H1 (cell line): ENCODE data around the gene SEMA3D. TPM values are rescaled to one million over a fixed set of nuclear protein-coding genes. Genes with fewer than 3 reads are reported as not detected.

ENCODE experiments used
- CTCF ChIA-PET: fragments of 300-600 bp; sonication (Branson Sonifier 250); formaldehyde crosslinking; loops from one replicate; lab custom pipeline; 2021; ENCODE audit not compliant: partially characterized antibody; lab: Charles Lee
- POLR2A ChIA-PET: fragments of 300-600 bp; sonication (Branson Sonifier 250); formaldehyde crosslinking; loops from one replicate; lab custom pipeline; 2021; ENCODE audit warnings: inconsistent platforms; ENCODE audit not compliant: partially characterized antibody; lab: Charles Lee
- DNase-seq, 2 experiments: peaks; one replicate each; pipeline versions ENCODE4 v3.0.0 to v3.0.0-alpha.2; 2010 to 2022; ENCODE audit warnings: low spot score in 2 of 2, low read depth in 1 of 2, mixed read lengths in 1 of 2
- FAIRE-seq: peaks from 2 replicates; lab custom pipeline; 2011; peaks lifted over from hg19 to GRCh38; lab: Jason Lieb, UNC
- H2AFZ ChIP-seq: 2 replicates; pipeline ENCODE4 v1.8.1; 2012; ENCODE audit warnings: low read length, inconsistent platforms
- H2AK5ac ChIP-seq: 2 replicates; pipeline ENCODE4 v1.6.1; 2013; ENCODE audit warnings: low read depth, low read length
- H2BK120ac ChIP-seq: replicated peaks from 2 replicates; pipeline ENCODE3; 2013; ENCODE audit warnings: low read depth, low read length, inconsistent platforms
- H2BK12ac ChIP-seq: 2 replicates; pipeline ENCODE4 v1.6.1; 2013; ENCODE audit warnings: low read depth, low read length
- H2BK15ac ChIP-seq: 2 replicates; pipeline ENCODE4 v1.6.1; 2013; ENCODE audit warnings: low read length
- H2BK20ac ChIP-seq: 2 replicates; pipeline ENCODE4 v1.6.1; 2013; ENCODE audit warnings: low read length
- H2BK5ac ChIP-seq: 2 replicates; pipeline ENCODE4 v1.6.1; 2013; ENCODE audit warnings: low read depth, low read length
- H3K14ac ChIP-seq: 2 replicates; pipeline ENCODE4 v1.6.1; 2013; ENCODE audit warnings: inconsistent platforms; ENCODE audit not compliant: insufficient read length
- H3K18ac ChIP-seq: 2 replicates; pipeline ENCODE4 v1.6.1; 2013; ENCODE audit warnings: low read length; ENCODE audit errors: extremely low read depth
- H3K23ac ChIP-seq: 2 replicates; pipeline ENCODE4 v1.6.1; 2013; ENCODE audit warnings: inconsistent platforms; ENCODE audit not compliant: insufficient read length
- H3K23me2 ChIP-seq: 2 replicates; pipeline ENCODE4 v1.6.1; 2013; ENCODE audit warnings: low read depth, low read length
- H3K27ac ChIP-seq: 2 replicates; pipeline ENCODE4 v1.6.1; 2011; ENCODE audit warnings: low read depth, low read length, inconsistent platforms
- H3K27me3 ChIP-seq, 4 experiments: replicated peaks in 1 of 4; 1 replicate in 1 of 4; 2 replicates in 3 of 4; pipeline versions ENCODE4 v1.6.1 to v1.8.1; 2011 to 2013; ENCODE audit warnings: low read length in 3 of 4, mild to moderate bottlenecking in 3 of 4, inconsistent platforms in 2 of 4, mixed read lengths in 2 of 4, moderate library complexity in 1 of 4; ENCODE audit not compliant: control insufficient read depth in 3 of 4, insufficient read depth in 3 of 4; ENCODE audit errors: extremely low read depth in 1 of 4
- H3K36me3 ChIP-seq, 4 experiments: 2 replicates each; pipeline versions ENCODE4 v1.6.1 to v1.8.1; 2011 to 2013; ENCODE audit warnings: mild to moderate bottlenecking in 4 of 4, low read length in 3 of 4, moderate library complexity in 2 of 4, control low read depth in 1 of 4, inconsistent platforms in 1 of 4; ENCODE audit not compliant: insufficient read depth in 4 of 4, control insufficient read depth in 2 of 4
- H3K4ac ChIP-seq: replicated peaks from 2 replicates; pipeline ENCODE3; 2013; ENCODE audit warnings: low read length, low read depth, mixed read lengths, inconsistent platforms; ENCODE audit not compliant: insufficient read length
- H3K4me1 ChIP-seq, 4 experiments: replicated peaks in 1 of 4; 1 replicate in 1 of 4; 2 replicates in 3 of 4; pipeline versions ENCODE4 v1.6.1 to v1.8.1; 2011 to 2013; ENCODE audit warnings: low read length in 3 of 4, inconsistent platforms in 2 of 4, mixed read lengths in 1 of 4; ENCODE audit not compliant: insufficient read depth in 4 of 4, control insufficient read depth in 3 of 4
- H3K4me2 ChIP-seq, 2 experiments: 2 replicates each; pipeline versions ENCODE4 v1.6.1 to v1.8.1; 2011 to 2013; ENCODE audit warnings: low read depth in 2 of 2, low read length in 2 of 2, control low read depth in 1 of 2, inconsistent platforms in 1 of 2, mild to moderate bottlenecking in 1 of 2; ENCODE audit not compliant: insufficient read depth in 1 of 2
- H3K4me3 ChIP-seq, 4 experiments: fragments of 200-600, 300-600 bp in 1 of 4; sonication (generic), shearing (Covaris generic), sonication (Bioruptor Twin) in 1 of 4; 2 replicates each; pipeline versions ENCODE4 v1.5.1 to v1.8.1; 2011 to 2016; ENCODE audit warnings: low read length in 4 of 4, low read depth in 3 of 4, control low read depth in 2 of 4, inconsistent platforms in 2 of 4, mild to moderate bottlenecking in 2 of 4, mixed read lengths in 1 of 4, moderate library complexity in 1 of 4; ENCODE audit not compliant: insufficient read depth in 2 of 4; ENCODE audit errors: extremely low read depth in 1 of 4
- H3K56ac ChIP-seq: replicated peaks from 2 replicates; pipeline ENCODE3; 2013; ENCODE audit warnings: low read depth, mild to moderate bottlenecking, mixed read lengths, low read length, inconsistent platforms; ENCODE audit not compliant: insufficient read length
- H3K79me1 ChIP-seq: 2 replicates; pipeline ENCODE4 v1.6.1; 2013; ENCODE audit warnings: low read depth, low read length, control low read depth
- H3K79me2 ChIP-seq, 2 experiments: 2 replicates each; pipeline versions ENCODE4 v1.6.1 to v1.8.1; 2012 to 2013; ENCODE audit warnings: low read length in 2 of 2, mild to moderate bottlenecking in 2 of 2, inconsistent platforms in 1 of 2; ENCODE audit not compliant: insufficient read depth in 2 of 2, control insufficient read depth in 1 of 2
- H3K9ac ChIP-seq, 4 experiments: replicated peaks in 1 of 4; 1 replicate in 1 of 4; 2 replicates in 3 of 4; pipeline versions ENCODE4 v1.6.1 to v1.8.1; 2011 to 2013; ENCODE audit warnings: low read depth in 3 of 4, low read length in 3 of 4, control low read depth in 2 of 4, mild to moderate bottlenecking in 2 of 4, moderate library complexity in 2 of 4, inconsistent platforms in 1 of 4; ENCODE audit errors: extremely low read depth in 1 of 4
- H3K9me3 ChIP-seq, 2 experiments: 2 replicates each; pipeline versions ENCODE4 v1.6.1 to v1.8.1; 2012 to 2013; ENCODE audit warnings: mild to moderate bottlenecking in 2 of 2, moderate library complexity in 2 of 2, control low read depth in 1 of 2, inconsistent platforms in 1 of 2, low read depth in 1 of 2, low read length in 1 of 2, mixed read lengths in 1 of 2; ENCODE audit not compliant: insufficient read depth in 2 of 2
- H4K20me1 ChIP-seq, 2 experiments: replicated peaks in 1 of 2; 2 replicates each; pipeline versions ENCODE3 to v1.8.1; 2011 to 2013; ENCODE audit warnings: inconsistent platforms in 2 of 2, low read length in 2 of 2, mild to moderate bottlenecking in 1 of 2; ENCODE audit not compliant: insufficient read depth in 2 of 2, control insufficient read depth in 1 of 2
- H4K5ac ChIP-seq: 2 replicates; pipeline ENCODE4 v1.6.1; 2013; ENCODE audit warnings: low read length, low read depth, mixed read lengths, inconsistent platforms; ENCODE audit not compliant: insufficient read length
- H4K8ac ChIP-seq: 2 replicates; pipeline ENCODE4 v1.8.0; 2013; ENCODE audit warnings: mild to moderate bottlenecking, moderate library complexity, low read length, inconsistent platforms; ENCODE audit not compliant: insufficient read depth; ENCODE audit errors: extremely low read depth
- H4K91ac ChIP-seq: replicated peaks from 2 replicates; pipeline ENCODE3; 2013; ENCODE audit warnings: low read length, mixed read lengths, inconsistent platforms; ENCODE audit not compliant: insufficient read length
- SP1 ChIP-seq: IDR thresholded peaks from 2 replicates; pipeline ENCODE4 v1.6.1; 2011; ENCODE audit warnings: low read depth, low read length
- WGBS, 2 experiments: shearing (Covaris generic) in 1 of 2; methylation state at CpG; one replicate each; pipeline versions ENCODE4 v1.1.6 to v1.1.7; 2013 to 2015; ENCODE audit warnings: low lambda C conversion rate in 2 of 2, mixed read lengths in 2 of 2, inconsistent platforms in 1 of 2, low coverage in 1 of 2, missing lambda C conversion rate in 1 of 2; ENCODE audit not compliant: insufficient replicate concordance in 2 of 2, insufficient coverage in 1 of 2, insufficient read length in 1 of 2; ENCODE audit errors: extremely low coverage in 1 of 2, missing lambda C conversion rate in 1 of 2; 5-methylcytosine and 5-hydroxymethylcytosine counted together
- polyA plus RNA-seq, 7 experiments: library from polyadenylated mRNA; depleted of rRNA in 3 of 7; stranded (reverse) in 5 of 7; unstranded in 2 of 7; fragments of >200 nt in 5 of 7; fragments of 200-250 nt in 2 of 7; gene quantifications; 1 replicate in 5 of 7; 2 replicates in 1 of 7; 4 replicates in 1 of 7; pipeline versions ENCODE4 v1.2.1 to v1.2.3, GENCODE V29; 2011 to 2013; ENCODE audit warnings: missing spikeins in 2 of 7, mixed read lengths in 2 of 7
- total RNA-seq: library from RNA; stranded (reverse); fragmentation: NEBNext Ultra II Directional; extraction: Animal tissue kit (Norgen Biotek cat#: 25700); gene quantifications from 2 replicates; pipeline ENCODE4 v1.2.1, GENCODE V29; 2021

SEMA3D gene
- total and polyA plus RNA-seq, 2 of the 8 experiments (the other 6 are each of a cell fraction or from before 2014, with no cell fraction given): 1.6 to 3.5 TPM

DNA sequence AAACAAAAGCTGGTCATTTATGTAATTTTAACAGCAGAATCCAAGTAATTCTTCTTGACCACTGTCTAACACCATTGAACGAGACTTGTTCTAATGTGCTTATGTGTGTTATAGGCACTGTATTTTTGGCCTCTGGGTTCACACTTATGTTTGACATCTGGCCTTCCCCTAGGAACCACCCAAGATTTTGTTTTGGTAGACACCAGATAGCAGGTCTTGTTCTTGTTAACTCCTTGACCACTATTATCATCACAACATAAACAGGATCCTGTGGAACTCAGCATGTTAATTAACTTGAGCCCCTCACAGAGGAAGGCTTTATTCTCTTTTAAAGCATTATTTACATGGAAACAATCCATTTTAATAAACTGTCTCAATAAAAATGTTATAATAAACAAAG is 167.7 kb downstream of the SEMA3D start:
- Histone ChIP-seq H3K27me3 (no peaks in the 10 kb centered on the region), H4K20me1 (no peaks in the 10 kb centered on the region), H3K14ac (no peak overlapping the region), H3K23ac (no peak overlapping the region), H3K9ac (no peak overlapping the region), H2BK12ac (no peak overlapping the region), H3K23me2 (no peaks in the 10 kb centered on the region), H4K8ac (no peak overlapping the region), H2BK20ac (no peak overlapping the region), H3K18ac (no peak overlapping the region), H3K4me1 (peaks cover 0 to 10% (median 0%) of the 10 kb centered on the region in 4 experiments; a peak in 1 of 7 replicates), H3K4me3 (no peak overlapping the region), H4K91ac (no peak overlapping the region), H2AK5ac (no peak overlapping the region), H3K9me3 (no peaks in the 10 kb centered on the region), H2AFZ (no peak overlapping the region), H3K4ac (no peak overlapping the region), H2BK5ac (no peak overlapping the region), H3K36me3 (no peaks in the 10 kb centered on the region), H3K4me2 (no peak overlapping the region), H2BK15ac (no peak overlapping the region), H3K79me1 (no peaks in the 10 kb centered on the region), H4K5ac (no peak overlapping the region), H3K79me2 (no peaks in the 10 kb centered on the region), H3K56ac (no peak overlapping the region), H2BK120ac (no peak overlapping the region), H3K27ac (no peak overlapping the region)
- WGBS, 2 experiments: 86% methylated on average over 1 of the region's 1 CpG; no CpG with 5 or more reads in 1 of the 2 experiments
- DNase-seq (no peak), FAIRE-seq (no peak)
- no peak for TF ChIP-seq SP1
- POLR2A ChIA-PET: no interaction called here
- CTCF ChIA-PET: interaction anchor here (1.3 to 2.4 kb wide), 2 partner anchors 105 to 1083 kb away, joined by 5 to 10 read pairs; no protein-coding TSS in a partner anchor
